HG03097 (cell line): ENCODE measurements around the gene HPCAL1.
"Not testable (repeated sequence)": the region's sequence is repeated elsewhere in the genome, so short reads cannot be mapped to it uniquely, and the experiment has no call there.

Experiments
- ATAC-seq: cut with Tn5 transposase; IDR thresholded peaks from one replicate; pipeline ENCODE4 v1.9.1; 2021; ENCODE audit not compliant: unreplicated experiment, low FRiP score

Gene HPCAL1

GRCh38 chr2:10448576-10449485, 146.1 kb downstream of the HPCAL1 start:
- peak; percentile 64 for ATAC-seq

GRCh38 chr2:10449486-10449831, 146.8 kb downstream of the HPCAL1 start:
- no peak for ATAC-seq

DNA sequence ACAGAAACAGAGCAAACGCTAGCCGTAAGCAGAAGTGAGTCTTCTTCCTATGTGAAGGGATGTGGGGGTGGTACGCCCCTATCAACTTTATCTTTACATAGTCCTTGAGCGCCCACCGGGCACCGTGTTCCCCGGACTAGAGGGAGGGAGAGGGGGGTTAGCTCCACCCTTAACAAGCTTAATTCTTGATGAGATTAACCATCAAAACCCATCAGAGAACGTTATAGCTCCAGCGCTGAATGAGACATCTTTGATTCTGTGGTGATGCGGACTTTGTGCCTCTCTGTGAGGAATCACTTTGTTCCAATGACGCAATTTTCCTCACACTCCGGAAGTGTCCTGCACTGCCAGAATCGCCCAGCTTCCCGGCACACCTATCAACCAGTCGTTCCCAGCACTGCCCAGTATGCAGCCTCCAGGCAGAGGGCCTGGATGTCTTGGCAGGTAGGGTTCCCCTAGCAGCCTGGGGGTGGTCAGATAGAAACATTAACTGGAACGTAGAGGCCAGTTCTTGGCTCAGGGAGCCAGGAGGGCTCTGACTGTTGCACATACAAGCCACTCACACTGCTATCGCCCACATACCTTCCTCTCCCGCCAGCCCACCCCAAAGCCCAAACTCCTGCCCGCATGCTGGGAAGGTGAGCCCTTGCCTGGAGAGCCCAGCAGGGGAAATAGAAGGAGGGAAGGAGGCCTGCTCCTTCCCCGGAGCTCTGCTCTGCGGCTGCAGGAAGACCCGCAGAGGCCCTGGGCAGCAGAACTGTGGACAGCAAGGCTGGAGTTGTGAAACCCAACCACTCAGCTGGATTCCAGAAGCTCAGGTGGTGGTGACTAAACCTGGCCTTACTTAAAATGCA, 147.4 kb downstream of the HPCAL1 start:
- ATAC-seq: no peak

DNA sequence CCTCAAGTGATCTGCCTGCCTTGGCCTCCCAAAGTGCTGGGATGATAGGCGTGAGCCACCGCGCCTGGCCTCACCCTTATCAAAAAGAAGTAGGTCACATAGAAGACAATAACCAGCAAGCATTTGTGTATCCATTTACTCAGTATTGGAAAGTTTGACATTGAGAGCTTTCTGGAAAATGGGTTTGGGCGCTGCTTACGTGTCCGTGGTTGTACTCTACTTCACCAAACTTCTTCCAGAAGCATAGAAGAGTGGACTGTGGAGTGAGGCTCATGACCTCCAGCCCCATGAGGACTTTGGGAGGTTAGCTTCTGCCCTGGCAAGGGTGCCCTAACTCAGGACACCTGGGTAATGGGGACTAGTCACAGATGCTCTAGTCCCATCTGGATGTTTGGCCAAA, 149.1 kb downstream of the HPCAL1 start:
- ATAC-seq: no peak

GRCh38 chr2:10452312-10452711, 149.6 kb downstream of the HPCAL1 start:
- no peak for ATAC-seq

DNA sequence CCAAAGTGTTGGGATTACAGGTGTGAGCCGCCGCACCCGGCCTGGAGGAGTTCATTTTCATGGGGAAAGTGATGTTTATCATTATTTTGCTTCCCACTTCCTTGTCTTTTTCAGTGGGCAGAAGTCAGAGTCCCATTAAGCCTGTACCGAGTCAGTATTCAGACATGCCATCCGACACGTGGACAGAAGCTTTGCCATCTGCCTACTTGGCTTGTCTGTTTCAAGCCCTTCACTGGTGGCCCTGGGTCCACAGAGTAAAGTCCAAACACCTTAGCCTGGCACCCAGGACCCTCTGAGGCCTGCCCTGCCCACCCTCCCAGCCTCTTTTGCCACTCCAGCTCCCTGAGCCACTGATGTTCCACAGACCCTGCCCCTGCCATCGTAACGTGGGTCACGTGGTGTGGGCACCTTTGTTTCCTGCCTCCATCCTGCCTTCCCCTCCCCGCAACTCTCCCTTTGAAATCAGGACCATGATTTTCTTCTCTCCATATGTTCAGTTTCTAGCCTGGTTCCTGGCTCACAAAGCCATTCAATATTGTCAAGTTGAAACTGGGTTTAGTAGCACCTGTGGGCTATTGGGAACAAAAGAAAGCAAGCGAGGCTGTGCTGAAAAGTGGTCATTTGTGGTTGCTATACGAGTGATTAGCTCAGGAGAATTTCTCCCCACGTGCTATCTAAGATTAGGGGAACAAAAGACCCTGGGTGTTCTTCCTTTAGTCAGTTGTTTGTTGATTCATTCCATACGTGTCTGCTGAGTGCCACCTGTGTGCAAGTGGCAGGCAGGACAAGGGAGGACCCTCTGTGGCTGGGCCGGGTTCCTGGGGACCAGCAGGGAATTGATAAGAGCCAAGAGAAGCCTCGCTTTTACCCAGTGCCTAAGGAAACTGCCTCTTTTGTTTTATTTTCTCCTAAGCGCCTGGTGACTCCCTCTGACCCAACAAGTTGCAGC, 150.5 kb downstream of the HPCAL1 start:
- no peak for ATAC-seq

DNA sequence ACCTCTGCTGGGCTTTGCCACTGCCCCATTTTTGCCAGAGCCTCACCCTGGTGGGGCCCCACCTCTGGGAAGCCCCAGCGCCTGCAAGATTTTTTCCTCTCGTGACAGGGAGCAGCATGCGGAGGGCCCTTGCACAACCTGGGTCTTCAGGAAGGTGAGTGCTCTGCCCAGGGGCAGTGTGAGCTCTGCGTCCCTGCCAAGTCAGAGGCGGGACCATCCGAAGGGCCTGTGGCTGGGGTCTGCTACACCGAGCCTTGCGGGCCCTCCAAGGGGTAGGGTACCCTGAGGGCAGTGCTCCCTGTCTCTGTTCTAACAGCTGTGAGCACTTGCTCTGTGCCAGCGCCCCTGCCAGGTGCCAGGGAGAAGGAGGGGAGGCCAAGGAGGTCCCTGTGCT, 151.2 kb downstream of the HPCAL1 start:
- no peak for ATAC-seq

DNA sequence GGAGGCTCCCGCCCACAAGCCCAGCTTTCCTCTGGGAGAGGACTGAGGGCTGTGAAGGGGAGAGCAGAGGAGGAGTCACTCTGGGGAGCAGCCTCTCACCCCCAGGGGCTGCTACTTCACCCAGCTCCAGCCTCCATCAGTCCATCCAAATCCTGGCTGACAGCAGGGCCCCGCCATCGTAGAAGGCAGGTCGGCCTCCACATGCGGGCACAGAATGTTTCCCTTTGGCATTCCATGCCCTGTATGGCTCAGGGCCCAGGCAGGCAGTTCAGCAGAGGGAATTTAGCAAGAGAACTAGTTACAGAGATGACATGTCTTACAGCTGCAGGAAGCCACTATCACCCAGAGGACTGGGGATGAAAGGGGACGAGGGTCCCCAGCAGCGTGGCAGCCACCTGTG, 151.8 kb downstream of the HPCAL1 start:
- ATAC-seq: no peak

DNA sequence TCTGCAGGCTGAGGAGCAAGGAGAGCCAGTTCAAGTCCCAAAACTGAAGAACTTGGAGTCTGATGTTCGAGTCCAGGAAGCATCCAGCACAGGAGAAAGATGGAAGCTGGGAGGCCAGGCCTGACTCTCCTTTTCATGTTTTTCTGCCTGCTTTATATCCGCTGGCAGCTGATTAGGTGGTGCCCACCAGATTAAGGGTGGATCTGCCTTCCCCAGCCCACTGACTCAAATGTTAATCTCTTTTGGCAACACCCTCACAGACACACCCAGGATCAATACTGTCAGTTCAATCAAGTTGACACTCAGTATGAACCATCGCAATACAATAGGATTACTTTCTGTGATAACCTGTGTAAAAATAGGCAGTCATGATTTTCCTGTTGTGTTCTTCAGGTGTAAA, 154.5 kb downstream of the HPCAL1 start:
- ATAC-seq: not testable (repeated sequence)

- no peak for ATAC-seq
These were observed 155.3 kb downstream of the HPCAL1 start for GRCh38 chr2:10457846-10458598.

GRCh38 chr2:10460366-10460796, 157.7 kb downstream of the HPCAL1 start:
- no peak for ATAC-seq

DNA sequence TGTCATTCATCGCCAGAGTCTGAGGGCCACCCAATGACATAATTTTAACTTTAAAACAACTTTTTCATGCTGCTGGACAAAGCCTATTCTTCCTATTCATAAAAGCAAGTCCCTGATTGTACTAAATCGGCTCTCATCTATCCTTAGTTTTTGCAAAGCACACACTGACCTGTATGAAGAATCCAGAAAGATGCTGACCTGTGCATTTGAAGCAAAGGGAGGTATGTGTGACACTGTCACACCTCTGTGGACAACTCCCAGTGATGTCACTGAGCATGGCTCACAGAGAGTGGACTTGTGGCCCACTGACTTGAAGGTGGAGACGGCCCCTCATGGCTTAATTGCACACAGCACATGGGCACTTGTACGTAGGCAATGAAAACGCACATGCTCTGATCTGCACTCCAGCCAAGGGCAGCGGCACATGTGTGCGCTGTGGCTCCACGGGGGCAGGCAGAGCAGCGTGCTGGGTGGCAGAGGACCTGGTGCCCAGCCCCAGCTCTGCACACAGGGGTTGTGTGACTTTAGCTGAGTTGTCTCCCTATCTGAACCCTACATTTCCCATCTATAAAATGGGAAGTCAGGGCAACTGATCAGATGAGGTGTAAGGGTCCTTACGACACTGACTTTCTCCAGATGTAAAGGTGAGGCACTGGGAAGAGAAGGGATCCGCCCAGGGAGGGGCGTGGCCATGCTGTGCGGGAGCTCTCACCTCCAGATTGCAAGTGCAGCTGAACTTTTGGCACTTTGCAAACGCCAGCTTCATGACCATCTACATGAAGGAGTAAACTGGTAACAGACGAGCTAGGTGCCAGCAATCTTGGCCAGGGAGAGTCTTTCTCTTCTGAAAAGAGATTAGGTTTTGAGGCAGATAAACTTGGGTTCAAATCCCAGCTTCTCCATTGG, 159.7 kb downstream of the HPCAL1 start:
- no peak for ATAC-seq

GRCh38 chr2:10465910-10466309, 163.2 kb downstream of the HPCAL1 start:
- no peak for ATAC-seq

GRCh38 chr2:10466801-10467200, 164.1 kb downstream of the HPCAL1 start:
- no peak for ATAC-seq

DNA sequence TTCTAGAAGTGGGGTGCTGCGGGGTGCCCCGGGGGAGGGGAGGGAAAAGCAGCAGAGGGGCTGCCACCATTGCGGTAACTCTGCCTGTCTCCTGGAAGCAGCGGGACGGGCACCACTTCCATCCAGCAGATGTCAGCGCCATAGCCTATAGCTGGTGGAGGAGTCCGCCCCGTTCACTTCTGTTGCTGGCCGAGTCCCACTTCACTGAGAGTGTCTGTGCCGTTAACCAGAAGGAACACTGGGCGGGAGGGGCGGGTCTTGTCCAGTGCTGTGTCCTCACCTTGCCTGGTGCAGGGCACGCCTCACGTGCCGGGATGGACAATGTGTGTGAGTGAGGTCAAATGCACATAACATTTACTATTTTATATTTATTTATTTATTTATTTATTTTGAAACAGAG, 164.7 kb downstream of the HPCAL1 start:
- ATAC-seq: no peak

- ATAC-seq: no peak
These were observed 166.6 kb downstream of the HPCAL1 start for GRCh38 chr2:10469301-10469700.

- no peak for ATAC-seq
These were observed 167.4 kb downstream of the HPCAL1 start for GRCh38 chr2:10469955-10470608.

DNA sequence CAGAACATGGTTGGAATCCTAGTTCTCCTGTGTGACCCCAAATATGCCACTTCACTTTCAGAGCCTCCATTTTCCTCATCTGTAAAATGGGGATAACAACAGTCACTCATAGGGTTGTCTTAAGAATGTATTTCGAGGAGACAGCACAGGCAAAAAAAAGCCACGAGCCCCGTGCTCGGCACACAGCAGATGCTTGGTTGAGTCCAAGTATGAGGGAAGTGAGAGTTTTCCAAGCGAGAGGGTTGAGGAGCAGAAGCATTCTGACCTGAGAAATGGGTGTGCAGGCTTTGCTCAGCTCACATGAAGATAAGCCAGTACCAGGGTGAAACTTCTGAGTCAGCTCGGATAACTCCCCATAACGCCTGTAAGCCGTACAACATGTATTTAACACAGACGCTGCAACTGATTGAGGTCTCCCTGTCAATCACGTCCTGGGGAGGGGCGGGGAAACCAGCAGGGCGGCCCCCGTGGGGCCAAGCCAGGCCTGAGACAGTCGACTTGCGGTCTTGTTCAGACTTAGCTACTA, 168.4 kb downstream of the HPCAL1 start:
- ATAC-seq: no peak
